Fibroblast of mammary gland (primary cell): Measurements from ENCODE around the gene SESN3.
A peak's percentile ranks its signal among the peaks of the same experiment; 100 is the strongest.
"Not testable (repeated sequence)": the region's sequence is repeated elsewhere in the genome, so short reads cannot be mapped to it uniquely, and the experiment has no call there.

Experiments used
- DNase-seq: peaks from one replicate; pipeline ENCODE4 v3.0.0-alpha.2; 2010; ENCODE audit warnings: low read depth
- H3K4me3 ChIP-seq: 2 replicates; pipeline ENCODE4 v1.5.1; 2011; ENCODE audit warnings: low read depth, mild to moderate bottlenecking, low read length, moderate library complexity; ENCODE audit not compliant: control insufficient read depth
- TF ChIP-seq, protein P1 (sequence below): conservative IDR thresholded peaks from 2 replicates; pipeline ENCODE4 v1.5.1; 2011; ENCODE audit warnings: low read depth, low read length, inconsistent platforms; ENCODE audit not compliant: control insufficient read depth, insufficient read depth

Gene SESN3, protein sequence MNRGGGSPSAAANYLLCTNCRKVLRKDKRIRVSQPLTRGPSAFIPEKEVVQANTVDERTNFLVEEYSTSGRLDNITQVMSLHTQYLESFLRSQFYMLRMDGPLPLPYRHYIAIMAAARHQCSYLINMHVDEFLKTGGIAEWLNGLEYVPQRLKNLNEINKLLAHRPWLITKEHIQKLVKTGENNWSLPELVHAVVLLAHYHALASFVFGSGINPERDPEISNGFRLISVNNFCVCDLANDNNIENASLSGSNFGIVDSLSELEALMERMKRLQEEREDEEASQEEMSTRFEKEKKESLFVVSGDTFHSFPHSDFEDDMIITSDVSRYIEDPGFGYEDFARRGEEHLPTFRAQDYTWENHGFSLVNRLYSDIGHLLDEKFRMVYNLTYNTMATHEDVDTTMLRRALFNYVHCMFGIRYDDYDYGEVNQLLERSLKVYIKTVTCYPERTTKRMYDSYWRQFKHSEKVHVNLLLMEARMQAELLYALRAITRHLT

DNA sequence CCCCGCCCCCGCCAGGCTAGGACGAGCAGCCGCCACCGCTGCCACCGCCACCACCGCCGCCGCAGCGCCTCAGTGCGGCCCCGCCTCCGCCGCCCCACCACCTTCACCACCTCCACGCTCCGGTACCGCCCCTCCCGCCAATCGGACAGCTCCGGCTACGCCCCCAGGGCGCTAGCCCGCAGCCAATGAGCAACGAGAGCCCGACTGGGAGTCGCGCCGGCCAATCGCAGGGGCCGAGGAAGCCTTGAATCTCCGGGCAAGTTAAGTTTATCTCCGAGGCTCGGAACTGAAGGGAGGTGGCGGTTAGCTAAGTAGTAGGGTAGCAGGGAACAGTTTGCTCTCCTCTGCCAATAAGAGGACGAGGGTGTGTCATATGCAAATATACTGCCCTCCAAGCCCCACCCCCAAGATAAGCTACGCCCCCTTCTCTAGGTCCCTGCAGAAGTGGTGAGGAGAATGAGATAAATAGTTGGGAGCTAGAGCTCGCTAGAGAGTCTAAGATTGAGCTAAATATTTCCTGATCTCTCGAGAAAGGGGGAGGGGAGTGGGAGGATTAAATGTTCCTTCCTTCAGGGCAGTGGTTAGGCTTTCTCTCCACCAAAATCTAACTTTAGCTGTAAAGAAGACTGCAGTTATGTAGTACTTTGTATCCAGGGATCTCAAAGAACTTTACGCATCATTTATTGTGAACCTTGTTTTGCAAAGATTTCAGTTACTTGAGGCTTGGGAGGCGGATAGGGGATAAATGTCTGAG is at the start of gene SESN3:
TSS of gene SESN3 (minus strand) at position 76 of the 754 bp plus-strand sequence. CDS start 342 bp downstream, outside the sequence.
- TF ChIP-seq, protein P1, sequence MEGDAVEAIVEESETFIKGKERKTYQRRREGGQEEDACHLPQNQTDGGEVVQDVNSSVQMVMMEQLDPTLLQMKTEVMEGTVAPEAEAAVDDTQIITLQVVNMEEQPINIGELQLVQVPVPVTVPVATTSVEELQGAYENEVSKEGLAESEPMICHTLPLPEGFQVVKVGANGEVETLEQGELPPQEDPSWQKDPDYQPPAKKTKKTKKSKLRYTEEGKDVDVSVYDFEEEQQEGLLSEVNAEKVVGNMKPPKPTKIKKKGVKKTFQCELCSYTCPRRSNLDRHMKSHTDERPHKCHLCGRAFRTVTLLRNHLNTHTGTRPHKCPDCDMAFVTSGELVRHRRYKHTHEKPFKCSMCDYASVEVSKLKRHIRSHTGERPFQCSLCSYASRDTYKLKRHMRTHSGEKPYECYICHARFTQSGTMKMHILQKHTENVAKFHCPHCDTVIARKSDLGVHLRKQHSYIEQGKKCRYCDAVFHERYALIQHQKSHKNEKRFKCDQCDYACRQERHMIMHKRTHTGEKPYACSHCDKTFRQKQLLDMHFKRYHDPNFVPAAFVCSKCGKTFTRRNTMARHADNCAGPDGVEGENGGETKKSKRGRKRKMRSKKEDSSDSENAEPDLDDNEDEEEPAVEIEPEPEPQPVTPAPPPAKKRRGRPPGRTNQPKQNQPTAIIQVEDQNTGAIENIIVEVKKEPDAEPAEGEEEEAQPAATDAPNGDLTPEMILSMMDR = peak; percentile 21
- DNase-seq = peak; percentile 99
- peak within 1 kb of the TSS; percentile 59 for H3K4me3 ChIP-seq

DNA sequence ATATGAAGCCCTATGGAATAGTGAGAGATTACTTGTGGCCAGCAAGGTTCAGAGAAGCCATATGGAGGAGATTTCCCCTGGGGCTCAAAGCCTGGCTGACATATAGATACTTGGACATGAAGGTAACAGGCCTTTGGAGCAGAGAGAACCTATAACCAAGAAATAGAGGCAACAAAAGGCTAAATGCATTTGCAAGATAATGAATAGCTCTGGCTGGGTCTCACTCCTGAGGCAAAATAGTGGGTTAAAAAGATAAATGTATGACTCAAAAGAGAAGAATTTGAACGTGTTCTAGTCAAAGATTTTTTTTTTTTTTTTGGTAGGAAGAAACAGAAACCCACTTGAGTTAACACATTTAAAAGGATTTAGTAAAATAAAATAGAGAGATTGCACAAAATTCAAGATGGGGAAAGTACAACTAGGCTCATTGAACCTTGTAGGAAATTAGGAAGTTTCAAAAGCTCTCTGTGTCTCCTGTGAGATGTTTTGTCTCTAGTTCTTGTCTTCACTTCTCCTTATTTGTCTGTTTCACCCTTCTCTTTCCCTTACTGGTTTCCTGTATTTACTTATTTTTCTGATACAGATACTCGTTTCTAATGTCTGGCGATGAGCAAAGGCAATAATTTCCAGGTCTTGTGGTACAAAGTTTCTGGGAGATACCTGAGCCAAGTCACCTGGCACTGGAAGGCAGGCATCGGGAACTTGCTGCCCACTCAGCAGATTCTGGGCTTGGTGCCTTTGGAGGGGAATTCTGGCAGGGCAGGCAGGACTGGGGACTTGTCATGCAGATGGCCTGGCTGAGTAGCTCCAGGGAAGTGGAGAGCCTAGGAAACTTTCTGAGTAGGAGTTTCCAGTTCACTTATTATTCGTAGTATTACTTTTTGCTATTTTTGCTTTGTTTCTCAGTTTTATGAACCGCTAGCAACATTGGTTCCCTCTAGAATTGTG is 49.2 kb upstream of the SESN3 start:
- TF ChIP-seq, protein P1 = no peak
- DNase-seq = no peak
- no peak overlapping the region for H3K4me3 ChIP-seq

- no peak overlapping the region for H3K4me3 ChIP-seq
- DNase-seq = no peak
- TF ChIP-seq, protein P1 = no peak
Measured at GRCh38 chr11:95277868-95278267, 46.9 kb upstream of the SESN3 start.

GRCh38 chr11:95276139-95276538 is 45.1 kb upstream of the SESN3 start:
- no peak for DNase-seq
- no peak overlapping the region for H3K4me3 ChIP-seq
- TF ChIP-seq, protein P1 = no peak

DNA sequence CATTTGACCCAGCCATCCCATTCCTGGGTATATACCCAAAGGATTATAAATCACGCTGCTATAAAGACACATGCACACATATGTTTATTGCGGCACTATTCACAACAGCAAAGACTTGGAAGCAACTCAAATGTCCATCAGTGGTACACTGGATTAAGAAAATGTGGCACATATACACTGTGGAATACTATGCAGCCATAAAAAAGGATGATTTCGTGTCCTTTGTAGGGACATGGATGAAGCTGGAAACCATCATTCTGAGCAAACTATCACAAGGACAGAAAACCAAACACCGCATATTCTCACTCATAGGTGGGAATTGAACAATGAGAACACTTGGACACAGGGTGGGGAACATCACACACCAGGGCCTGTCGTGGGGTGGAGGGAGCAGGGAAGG is 42.6 kb upstream of the SESN3 start:
- DNase-seq = not testable (repeated sequence)

GRCh38 chr11:95269036-95269819 is 38.2 kb upstream of the SESN3 start:
- peak; percentile 18 for DNase-seq
- H3K4me3 ChIP-seq = no peak overlapping the region
- TF ChIP-seq, protein P1 = no peak

More for the DNA sequence above, 42.6 kb upstream of the SESN3 start:
- not testable (repeated sequence) for H3K4me3 ChIP-seq
